GM21390 (cell line): ENCODE results near the gene NR2F1-AS1.
A peak's percentile ranks its signal among the peaks of the same experiment; 100 is the strongest.

Experiments used
- ATAC-seq: cut with Tn5 transposase; IDR thresholded peaks from one replicate; pipeline ENCODE4 v1.9.1; 2021; ENCODE audit not compliant: unreplicated experiment

The NR2F1-AS1 gene

GRCh38 chr5:93580927-93581445 is at the start of gene NR2F1-AS1:
NR2F1-AS1 (minus strand) TSS chr5:93581219.
- ATAC-seq, result peak; percentile 35

- no peak for ATAC-seq
Measured at GRCh38 chr5:93626801-93627200, 45.8 kb upstream of the NR2F1-AS1 start.

- ATAC-seq, result no peak
Measured at GRCh38 chr5:93623153-93623552, 42.1 kb upstream of the NR2F1-AS1 start.

- ATAC-seq, result no peak
Measured at GRCh38 chr5:93622240-93622885, 41.3 kb upstream of the NR2F1-AS1 start.

GRCh38 chr5:93621327-93621798 is 40.3 kb upstream of the NR2F1-AS1 start:
- ATAC-seq, result peak; percentile 14

GRCh38 chr5:93620487-93621326 is 39.7 kb upstream of the NR2F1-AS1 start:
- ATAC-seq, result peak; percentile 99

- no peak for ATAC-seq
Measured at GRCh38 chr5:93616538-93617174, 35.6 kb upstream of the NR2F1-AS1 start.

- no peak for ATAC-seq
Measured at GRCh38 chr5:93612855-93613243, 31.8 kb upstream of the NR2F1-AS1 start.

- ATAC-seq, result no peak
Measured at GRCh38 chr5:93611976-93612854, 31.2 kb upstream of the NR2F1-AS1 start.

GRCh38 chr5:93611273-93611975 is 30.4 kb upstream of the NR2F1-AS1 start:
- ATAC-seq, result no peak

- ATAC-seq, result no peak
Measured at GRCh38 chr5:93610581-93611272, 29.7 kb upstream of the NR2F1-AS1 start.

- no peak for ATAC-seq
Measured at GRCh38 chr5:93609762-93610161, 28.7 kb upstream of the NR2F1-AS1 start.

- ATAC-seq, result no peak
Measured at GRCh38 chr5:93608855-93609254, 27.8 kb upstream of the NR2F1-AS1 start.

GRCh38 chr5:93607367-93608258 is 26.6 kb upstream of the NR2F1-AS1 start:
- ATAC-seq, result peak; percentile 80

GRCh38 chr5:93606382-93606752 is 25.3 kb upstream of the NR2F1-AS1 start:
- no peak for ATAC-seq

- no peak for ATAC-seq
Measured at GRCh38 chr5:93604644-93605515, 23.9 kb upstream of the NR2F1-AS1 start.
